IMR-90 (cell line): ENCODE data around the gene MRPL41.

ENCODE experiments used
- FOS ChIP-seq: fragments of 150-350 bp; IDR thresholded peaks from 2 replicates; pipeline ENCODE4 v1.6.1; 2016; ENCODE audit warnings: low read depth, low read length
- MAFK ChIP-seq: IDR thresholded peaks from 2 replicates; pipeline ENCODE4 v1.6.1; 2012; ENCODE audit warnings: low read depth, low read length, improper control_type of control experiment
- NFE2L2 ChIP-seq: fragments of 150-350 bp; IDR thresholded peaks from 2 replicates; pipeline ENCODE4 v1.6.1; 2016; ENCODE audit warnings: low read depth, mild to moderate bottlenecking, low read length
- POLR2A ChIP-seq: IDR thresholded peaks from 2 replicates; pipeline ENCODE4 v1.6.1; 2012; ENCODE audit warnings: mild to moderate bottlenecking, low read depth, low read length
- RAD21 ChIP-seq: IDR thresholded peaks from 2 replicates; pipeline ENCODE4 v1.6.1; 2012; ENCODE audit warnings: low read length, improper control_type of control experiment
- RFX5 ChIP-seq: IDR thresholded peaks from 2 replicates; pipeline ENCODE4 v1.8.0; 2012; ENCODE audit warnings: low read depth, mild to moderate bottlenecking, low read length, moderate library complexity
- TF ChIP-seq, protein P1 (sequence below): conservative IDR thresholded peaks from 2 replicates; pipeline ENCODE4 v1.5.1; 2012; ENCODE audit warnings: mild to moderate bottlenecking, low read depth, low read length, improper control_type of control experiment
- TF ChIP-seq, protein P2 (sequence below): fragments of 150-350 bp; IDR thresholded peaks from 2 replicates; pipeline ENCODE4 v1.6.1; 2017; ENCODE audit warnings: mild to moderate bottlenecking, antibody characterized with exemption, low read length, low read depth

DNA sequence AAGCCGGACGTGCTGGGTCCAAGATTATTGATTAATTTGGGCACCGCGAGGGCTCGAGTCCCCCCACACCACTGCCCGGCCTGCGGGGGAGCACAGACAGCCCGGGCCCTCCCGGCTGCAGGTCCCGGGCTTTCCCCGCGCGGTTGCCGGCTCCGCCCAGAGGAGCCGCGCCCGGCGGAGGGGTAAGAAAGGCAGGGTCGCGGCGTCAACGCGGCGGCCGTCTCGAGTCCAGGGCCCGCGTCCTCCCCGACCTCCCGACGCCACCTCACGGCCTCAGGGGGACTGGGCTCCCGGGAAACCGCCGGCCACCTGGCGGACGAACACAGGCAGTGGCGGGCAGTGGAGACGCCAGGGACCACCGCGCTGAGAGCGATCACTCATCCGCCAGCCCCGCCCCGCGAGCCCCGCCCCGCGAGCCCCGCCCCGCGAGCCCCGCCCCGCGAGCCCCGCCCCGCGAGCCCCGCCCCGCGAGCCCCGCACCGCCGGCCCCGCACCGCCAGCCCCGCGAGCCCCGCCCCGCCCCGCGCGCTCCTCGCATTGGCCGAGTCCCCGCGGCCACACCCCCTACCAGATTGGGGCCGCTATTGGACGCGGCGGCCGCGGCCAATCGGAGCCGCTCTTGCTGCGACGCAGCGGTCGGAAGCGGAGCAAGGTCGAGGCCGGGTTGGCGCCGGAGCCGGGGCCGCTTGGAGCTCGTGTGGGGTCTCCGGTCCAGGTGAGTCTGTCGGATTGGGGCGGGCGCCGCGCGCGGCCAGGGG is at the start of gene MRPL41:
- TF ChIP-seq POLR2A (peak; percentile 55; the same call in 1 of the 2 replicates), NFE2L2 (no peak), RFX5 (no peak), FOS (no peak), MAFK (no peak), RAD21 (peak; percentile 23)
- TF ChIP-seq, protein P1, sequence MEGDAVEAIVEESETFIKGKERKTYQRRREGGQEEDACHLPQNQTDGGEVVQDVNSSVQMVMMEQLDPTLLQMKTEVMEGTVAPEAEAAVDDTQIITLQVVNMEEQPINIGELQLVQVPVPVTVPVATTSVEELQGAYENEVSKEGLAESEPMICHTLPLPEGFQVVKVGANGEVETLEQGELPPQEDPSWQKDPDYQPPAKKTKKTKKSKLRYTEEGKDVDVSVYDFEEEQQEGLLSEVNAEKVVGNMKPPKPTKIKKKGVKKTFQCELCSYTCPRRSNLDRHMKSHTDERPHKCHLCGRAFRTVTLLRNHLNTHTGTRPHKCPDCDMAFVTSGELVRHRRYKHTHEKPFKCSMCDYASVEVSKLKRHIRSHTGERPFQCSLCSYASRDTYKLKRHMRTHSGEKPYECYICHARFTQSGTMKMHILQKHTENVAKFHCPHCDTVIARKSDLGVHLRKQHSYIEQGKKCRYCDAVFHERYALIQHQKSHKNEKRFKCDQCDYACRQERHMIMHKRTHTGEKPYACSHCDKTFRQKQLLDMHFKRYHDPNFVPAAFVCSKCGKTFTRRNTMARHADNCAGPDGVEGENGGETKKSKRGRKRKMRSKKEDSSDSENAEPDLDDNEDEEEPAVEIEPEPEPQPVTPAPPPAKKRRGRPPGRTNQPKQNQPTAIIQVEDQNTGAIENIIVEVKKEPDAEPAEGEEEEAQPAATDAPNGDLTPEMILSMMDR = peak; percentile 56
- TF ChIP-seq, protein P2, sequence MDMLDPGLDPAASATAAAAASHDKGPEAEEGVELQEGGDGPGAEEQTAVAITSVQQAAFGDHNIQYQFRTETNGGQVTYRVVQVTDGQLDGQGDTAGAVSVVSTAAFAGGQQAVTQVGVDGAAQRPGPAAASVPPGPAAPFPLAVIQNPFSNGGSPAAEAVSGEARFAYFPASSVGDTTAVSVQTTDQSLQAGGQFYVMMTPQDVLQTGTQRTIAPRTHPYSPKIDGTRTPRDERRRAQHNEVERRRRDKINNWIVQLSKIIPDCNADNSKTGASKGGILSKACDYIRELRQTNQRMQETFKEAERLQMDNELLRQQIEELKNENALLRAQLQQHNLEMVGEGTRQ = no peak
